ENCODE data around the gene TSHZ2. TPM values are rescaled to one million over a fixed set of nuclear protein-coding genes. Genes with fewer than 3 reads are reported as not detected.

The TSHZ2 gene
- total and polyA plus RNA-seq, 2 of the 4 experiments (the other 2 are of a cell fraction) = under 0.01 to 0.02 TPM

GRCh38 chr20:53445932-53446331, 473.8 kb downstream of the TSHZ2 start:
- dilution Hi-C loops (cut with HindIII; ENCODE audit: low sequenced_read_pairs, unreplicated experiment) (no loop called here), intact Hi-C loops (cut with micrococcal nuclease) (no loop called here)

More at GRCh38 chr20:53445932-53446331, 473.8 kb downstream of the TSHZ2 start:
- no peak overlapping the region for H3K56ac ChIP-seq (ENCODE audit: extremely low read depth, insufficient read depth, low read length)
- no peak overlapping the region for H4K5ac ChIP-seq (ENCODE audit: low read depth, low read length)
- no peak overlapping the region for H2BK120ac ChIP-seq (ENCODE audit: low read depth, low read length)
- H3K9me3 ChIP-seq (ENCODE audit: control insufficient read depth, insufficient read depth, low read length) = no peaks in the 10 kb centered on the region
- peaks cover 2% of the 10 kb centered on the region; the same call in 1 of the 2 replicates for H3K27me3 ChIP-seq (ENCODE audit: control insufficient read depth, insufficient read depth, low read length)
- no TSS peak for BruUV-seq (replicated peaks)
- no peak overlapping the region for H2AK5ac ChIP-seq (ENCODE audit: low read depth, low read length)
- H3K4me2 ChIP-seq (ENCODE audit: low read depth, low read length) = no peak overlapping the region
- in situ Hi-C loops (cut with MboI; ENCODE audit: low sequenced_read_pairs) = no loop called here
- no peak overlapping the region for H2AFZ ChIP-seq (replicated peaks; ENCODE audit: low read length, poor library complexity)
- H3K23ac ChIP-seq (ENCODE audit: low read depth, low read length) = no peak overlapping the region
- no peaks in the 10 kb centered on the region for H3K9me1 ChIP-seq (ENCODE audit: insufficient read depth, low read length)
- WGBS, 2 experiments (ENCODE audit: extremely low coverage in 2 of 2, insufficient read length in 1 of 2) = no CpG with 5 or more reads among the region's 7 CpGs
- H3K4me1 ChIP-seq (ENCODE audit: control insufficient read depth, insufficient read depth, low read length) = no peaks in the 10 kb centered on the region
- H3K27ac ChIP-seq (ENCODE audit: insufficient read depth, low read length) = no peak overlapping the region
- no peak overlapping the region for H2BK15ac ChIP-seq (ENCODE audit: low read depth, low read length)
- no peaks in the 10 kb centered on the region for H3K36me3 ChIP-seq (ENCODE audit: control insufficient read depth, insufficient read depth, low read length)
- H3K4me3 ChIP-seq (ENCODE audit: insufficient read depth, low read depth, low read length) = no peak overlapping the region
- no peak overlapping the region for H3K14ac ChIP-seq (replicated peaks; ENCODE audit: low read depth, low read length)
- ChIA-PET POLR2A (ENCODE audit: unreplicated experiment) (no interaction called here), CTCF (no interaction called here)
- H4K20me1 ChIP-seq (ENCODE audit: insufficient read depth, low read length) = no peaks in the 10 kb centered on the region
- H2BK20ac ChIP-seq (ENCODE audit: low read depth, low read length) = no peak overlapping the region
- H3K9ac ChIP-seq (ENCODE audit: low read depth, low read length) = no peak overlapping the region
- H2BK5ac ChIP-seq (ENCODE audit: low read depth, low read length, poor library complexity, severe bottlenecking) = no peak overlapping the region
- ATAC-seq (ENCODE audit: low read depth) (no peak), DNase-seq (no peak)
- no peak overlapping the region for H4K91ac ChIP-seq (ENCODE audit: insufficient read depth, low read depth, low read length)
- no peak overlapping the region for H2AK9ac ChIP-seq (replicated peaks; ENCODE audit: low read depth, low read length, poor library complexity)
- no peaks in the 10 kb centered on the region for H3K79me1 ChIP-seq (ENCODE audit: low read depth in 1 of 2, low read length in 2 of 2)
- no peak overlapping the region for H3K18ac ChIP-seq (ENCODE audit: low read depth, low read length)
- H4K8ac ChIP-seq (ENCODE audit: low read depth in 2 of 2, low read length in 2 of 2) = no peak overlapping the region
- no peak overlapping the region for H3K4ac ChIP-seq (ENCODE audit: low read depth, low read length)
- TF ChIP-seq RFX5 (IDR thresholded peaks at IDR 0.05; ENCODE audit: low read depth, low read length) (no peak), MXI1 (IDR thresholded peaks at IDR 0.05; ENCODE audit: borderline replicate concordance, low read depth, low read length) (no peak), RAD21 (IDR thresholded peaks at IDR 0.05; ENCODE audit: low read length) (no peak)

Measured in IMR-90 (cell line).